GM12874 (cell line): ENCODE measurements around the gene SMC1B.

Source experiments
- CTCF ChIP-seq: IDR thresholded peaks from 2 replicates; pipeline ENCODE4 v1.5.1; 2011; ENCODE audit warnings: low read depth, mild to moderate bottlenecking, control low read depth, low read length, moderate library complexity; ENCODE audit not compliant: insufficient read depth

Gene SMC1B

GRCh38 chr22:45448431-45448830, 35.0 kb upstream of the SMC1B start:
- TF ChIP-seq CTCF, result no peak

- TF ChIP-seq CTCF, result no peak
Observed at GRCh38 chr22:45446216-45446615, 32.8 kb upstream of the SMC1B start.

- TF ChIP-seq CTCF, result no peak
Observed at GRCh38 chr22:45445031-45445710, 31.8 kb upstream of the SMC1B start.

- no peak for TF ChIP-seq CTCF
Observed at GRCh38 chr22:45444168-45444567, 30.8 kb upstream of the SMC1B start.

- TF ChIP-seq CTCF, result no peak
Observed at GRCh38 chr22:45442116-45442515, 28.7 kb upstream of the SMC1B start.

GRCh38 chr22:45441138-45441537, 27.7 kb upstream of the SMC1B start:
- peak; percentile 53; the same call in 1 of the 2 replicates for TF ChIP-seq CTCF

- TF ChIP-seq CTCF, result no peak
Observed at GRCh38 chr22:45438336-45438735, 24.9 kb upstream of the SMC1B start.
